WTC11 (cell line): ENCODE measurements around the gene MARCHF10. TPM values are rescaled to one million over a fixed set of nuclear protein-coding genes. Genes with fewer than 3 reads are reported as not detected.

Source experiments
- ATAC-seq: fragments of 200-7000 bp; cut with Tn5 transposase; 2 replicates; pipeline ENCODE4 v1.10.0; 2021; ENCODE audit warnings: mild to moderate bottlenecking, moderate library complexity
- CTCF ChIA-PET: fragments of 300-600 bp; sonication (Branson Sonifier 250); formaldehyde crosslinking; loops from one replicate; lab custom pipeline; 2021; ENCODE audit warnings: antibody characterized with exemption; lab: Charles Lee
- POLR2A ChIA-PET: fragments of 350-600 bp; sonication (Branson Sonifier 250); formaldehyde crosslinking; loops from one replicate; lab custom pipeline; 2021; ENCODE audit warnings: antibody characterized with exemption; lab: Charles Lee
- DNase-seq: peaks from one replicate; pipeline ENCODE4 v3.0.0; 2021; ENCODE audit warnings: low spot score
- H3K27ac Mint-ChIP-seq: 2 replicates; pipeline ENCODE4 v1.8.0; 2021; ENCODE audit warnings: mixed read lengths
- H3K27me3 Mint-ChIP-seq: 2 replicates; pipeline ENCODE4 v1.8.0; 2021; ENCODE audit warnings: low read depth, mild to moderate bottlenecking, moderate library complexity, mixed read lengths
- H3K36me3 Mint-ChIP-seq: 2 replicates; pipeline ENCODE4 v1.8.0; 2021; ENCODE audit warnings: mixed read lengths
- H3K4me1 Mint-ChIP-seq: 2 replicates; pipeline ENCODE4 v1.8.0; 2022; ENCODE audit warnings: mixed read lengths
- H3K4me3 Mint-ChIP-seq: 2 replicates; pipeline ENCODE4 v1.8.0; 2021; ENCODE audit warnings: mild to moderate bottlenecking, moderate library complexity, mixed read lengths
- H3K9me3 Mint-ChIP-seq: 2 replicates; pipeline ENCODE4 v1.8.0; 2021; ENCODE audit warnings: mixed read lengths
- CREB1 ChIP-seq: sonication (generic); formaldehyde crosslinking; IDR thresholded peaks from 2 replicates; pipeline ENCODE4 v1.8.0; 2023; ENCODE audit warnings: mild to moderate bottlenecking, missing genetic modification reagents
- FOXK1 ChIP-seq: sonication (generic); formaldehyde crosslinking; IDR thresholded peaks from 2 replicates; pipeline ENCODE4 v1.8.0; 2022; ENCODE audit warnings: mild to moderate bottlenecking, moderate library complexity, missing genetic modification reagents
- FOXP4 ChIP-seq: sonication (generic); formaldehyde crosslinking; IDR thresholded peaks from 2 replicates; pipeline ENCODE4 v1.8.0; 2022; ENCODE audit warnings: mild to moderate bottlenecking, missing genetic modification reagents
- GABPB1 ChIP-seq: sonication (generic); formaldehyde crosslinking; IDR thresholded peaks from 2 replicates; pipeline ENCODE4 v1.8.1; 2023; ENCODE audit warnings: mild to moderate bottlenecking, missing genetic modification reagents
- IRF1 ChIP-seq: sonication (generic); formaldehyde crosslinking; IDR thresholded peaks from 2 replicates; pipeline ENCODE4 v1.8.0; 2023; ENCODE audit warnings: missing genetic modification reagents
- JAZF1 ChIP-seq: fragments of 250-450 bp; sonication (Bioruptor Pico); IDR thresholded peaks from 2 replicates; pipeline ENCODE4 v1.9.0; 2021; ENCODE audit warnings: moderate library complexity, mild to moderate bottlenecking, inconsistent platforms
- RORB ChIP-seq: fragments of 250-450 bp; sonication (Bioruptor Pico); IDR thresholded peaks from 2 replicates; pipeline ENCODE4 v1.9.0; 2021; ENCODE audit warnings: mild to moderate bottlenecking
- ZNF219 ChIP-seq: sonication (generic); formaldehyde crosslinking; IDR thresholded peaks from 2 replicates; pipeline ENCODE4 v1.8.0; 2023; ENCODE audit warnings: missing genetic modification reagents, mild to moderate bottlenecking, borderline replicate concordance
- ZNF532 ChIP-seq: fragments of 250-450 bp; sonication (Bioruptor Pico); IDR thresholded peaks from 2 replicates; pipeline ENCODE4 v1.9.0; 2021; ENCODE audit warnings: mild to moderate bottlenecking, borderline replicate concordance
- ZSCAN18 ChIP-seq: fragments of 250-450 bp; sonication (Bioruptor Pico); IDR thresholded peaks from 2 replicates; pipeline ENCODE4 v2.1.2; 2022; ENCODE audit warnings: mild to moderate bottlenecking, moderate library complexity
- total RNA-seq: library from RNA; stranded (reverse); gene quantifications from 3 replicates; pipeline ENCODE4 v1.2.3, GENCODE V29; 2021
- TF ChIP-seq, protein P1 (sequence below): fragments of 250-450 bp; sonication (Bioruptor Pico); conservative IDR thresholded peaks from 2 replicates; pipeline ENCODE4 v1.9.0; 2021; ENCODE audit warnings: mild to moderate bottlenecking
- TF ChIP-seq, protein P2 (sequence below): fragments of 250-450 bp; sonication (Bioruptor Pico); IDR thresholded peaks from 2 replicates; pipeline ENCODE4 v1.9.0; 2021; ENCODE audit warnings: mild to moderate bottlenecking
- TF ChIP-seq, protein P3 (sequence below): sonication (generic); formaldehyde crosslinking; IDR thresholded peaks from 2 replicates; pipeline ENCODE4 v1.8.0; 2022; ENCODE audit warnings: mild to moderate bottlenecking, missing genetic modification reagents
- TF ChIP-seq, protein P4 (sequence below): sonication (generic); formaldehyde crosslinking; IDR thresholded peaks from 2 replicates; pipeline ENCODE4 v1.8.1; 2022; ENCODE audit warnings: missing genetic modification reagents, borderline replicate concordance

Gene MARCHF10
- total RNA-seq, 1 experiment from 2014 or later: 1.0 TPM

DNA sequence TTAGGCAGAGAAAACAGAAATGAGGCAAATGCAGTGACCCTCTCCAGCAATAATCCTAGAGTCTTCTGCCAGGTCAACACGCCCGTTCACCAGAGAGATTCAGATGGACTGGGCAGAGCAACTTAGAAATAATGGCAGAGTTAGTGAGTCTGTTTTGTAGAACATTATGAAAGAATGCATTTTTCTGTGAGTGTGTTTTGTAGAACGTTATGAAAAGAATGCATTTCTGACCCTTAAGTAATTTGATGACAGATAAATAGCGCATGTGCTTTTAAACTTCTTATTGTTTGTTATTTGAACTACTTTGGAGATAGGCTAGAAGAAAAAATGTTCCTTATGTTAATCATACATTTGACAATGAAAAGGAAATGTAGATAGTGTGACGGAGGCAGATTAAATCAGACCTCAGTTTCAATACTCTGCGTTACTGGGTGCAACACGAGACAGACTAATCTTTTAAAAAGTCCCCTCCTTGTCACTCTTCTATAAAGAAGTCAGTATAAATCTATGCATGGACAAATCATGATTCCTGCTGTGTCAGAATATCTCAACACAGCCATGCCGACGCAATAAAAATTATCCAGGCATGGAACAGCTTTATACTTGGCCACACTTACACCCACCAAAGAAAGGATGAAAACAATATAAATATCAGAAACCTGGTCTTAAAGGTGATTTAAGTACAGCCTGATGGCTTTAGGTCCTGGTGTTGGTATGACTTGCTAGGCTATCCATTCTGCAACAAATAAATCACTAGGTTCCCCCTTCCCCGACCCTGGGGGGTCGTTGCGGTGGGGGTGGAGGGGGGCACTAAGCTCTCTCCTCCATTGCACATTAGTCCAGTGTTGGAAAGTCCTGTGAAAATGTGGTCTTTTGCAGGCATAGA, 47.8 kb downstream of the MARCHF10 start (continued):
- TF ChIP-seq JAZF1 (CRISPR knock-in tag): no peak
- TF ChIP-seq, protein P1, sequence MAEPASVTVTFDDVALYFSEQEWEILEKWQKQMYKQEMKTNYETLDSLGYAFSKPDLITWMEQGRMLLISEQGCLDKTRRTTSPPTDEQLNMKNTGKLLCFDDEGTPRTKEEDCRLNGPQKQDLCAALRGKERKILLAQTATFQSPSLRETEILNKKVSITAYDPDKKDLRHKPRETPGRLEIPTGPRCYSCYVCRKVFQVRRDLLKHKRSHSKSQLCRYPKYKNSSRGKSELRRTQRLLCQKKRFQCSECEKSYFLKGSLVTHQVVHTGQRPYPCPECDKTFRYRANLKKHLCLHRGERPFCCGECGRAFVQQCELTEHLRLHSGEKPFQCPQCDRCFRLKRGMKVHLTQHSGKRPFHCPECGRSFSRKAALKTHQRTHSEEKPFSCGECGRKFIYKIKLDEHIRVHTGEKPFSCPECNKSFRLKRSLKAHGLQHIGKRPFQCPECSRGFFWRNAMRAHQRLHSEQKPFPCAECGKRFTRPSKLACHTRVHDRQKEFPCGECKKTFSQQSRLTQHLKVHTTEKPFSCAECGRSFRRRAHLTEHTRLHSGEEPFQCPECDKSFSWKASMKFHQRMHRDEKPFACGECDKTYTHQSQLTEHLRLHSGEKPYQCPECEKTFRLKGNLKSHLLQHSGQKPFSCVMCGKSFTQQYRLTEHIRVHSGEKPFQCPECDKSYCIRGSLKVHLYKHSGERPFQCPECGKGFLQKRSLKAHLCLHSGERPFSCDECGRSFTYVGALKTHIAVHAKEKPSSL: no peak
- TF ChIP-seq, protein P2, sequence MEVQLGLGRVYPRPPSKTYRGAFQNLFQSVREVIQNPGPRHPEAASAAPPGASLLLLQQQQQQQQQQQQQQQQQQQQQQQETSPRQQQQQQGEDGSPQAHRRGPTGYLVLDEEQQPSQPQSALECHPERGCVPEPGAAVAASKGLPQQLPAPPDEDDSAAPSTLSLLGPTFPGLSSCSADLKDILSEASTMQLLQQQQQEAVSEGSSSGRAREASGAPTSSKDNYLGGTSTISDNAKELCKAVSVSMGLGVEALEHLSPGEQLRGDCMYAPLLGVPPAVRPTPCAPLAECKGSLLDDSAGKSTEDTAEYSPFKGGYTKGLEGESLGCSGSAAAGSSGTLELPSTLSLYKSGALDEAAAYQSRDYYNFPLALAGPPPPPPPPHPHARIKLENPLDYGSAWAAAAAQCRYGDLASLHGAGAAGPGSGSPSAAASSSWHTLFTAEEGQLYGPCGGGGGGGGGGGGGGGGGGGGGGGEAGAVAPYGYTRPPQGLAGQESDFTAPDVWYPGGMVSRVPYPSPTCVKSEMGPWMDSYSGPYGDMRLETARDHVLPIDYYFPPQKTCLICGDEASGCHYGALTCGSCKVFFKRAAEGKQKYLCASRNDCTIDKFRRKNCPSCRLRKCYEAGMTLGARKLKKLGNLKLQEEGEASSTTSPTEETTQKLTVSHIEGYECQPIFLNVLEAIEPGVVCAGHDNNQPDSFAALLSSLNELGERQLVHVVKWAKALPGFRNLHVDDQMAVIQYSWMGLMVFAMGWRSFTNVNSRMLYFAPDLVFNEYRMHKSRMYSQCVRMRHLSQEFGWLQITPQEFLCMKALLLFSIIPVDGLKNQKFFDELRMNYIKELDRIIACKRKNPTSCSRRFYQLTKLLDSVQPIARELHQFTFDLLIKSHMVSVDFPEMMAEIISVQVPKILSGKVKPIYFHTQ (CRISPR knock-in tag): no peak
- no peak for TF ChIP-seq FOXK1
- TF ChIP-seq, protein P3, sequence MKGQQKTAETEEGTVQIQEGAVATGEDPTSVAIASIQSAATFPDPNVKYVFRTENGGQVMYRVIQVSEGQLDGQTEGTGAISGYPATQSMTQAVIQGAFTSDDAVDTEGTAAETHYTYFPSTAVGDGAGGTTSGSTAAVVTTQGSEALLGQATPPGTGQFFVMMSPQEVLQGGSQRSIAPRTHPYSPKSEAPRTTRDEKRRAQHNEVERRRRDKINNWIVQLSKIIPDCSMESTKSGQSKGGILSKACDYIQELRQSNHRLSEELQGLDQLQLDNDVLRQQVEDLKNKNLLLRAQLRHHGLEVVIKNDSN: no peak
- TF ChIP-seq FOXP4 (CRISPR knock-in tag): no peak
- TF ChIP-seq ZNF532 (CRISPR knock-in tag): no peak
- no peak for TF ChIP-seq GABPB1 (CRISPR knock-in tag)
- TF ChIP-seq ZNF219 (CRISPR knock-in tag): no peak

DNA sequence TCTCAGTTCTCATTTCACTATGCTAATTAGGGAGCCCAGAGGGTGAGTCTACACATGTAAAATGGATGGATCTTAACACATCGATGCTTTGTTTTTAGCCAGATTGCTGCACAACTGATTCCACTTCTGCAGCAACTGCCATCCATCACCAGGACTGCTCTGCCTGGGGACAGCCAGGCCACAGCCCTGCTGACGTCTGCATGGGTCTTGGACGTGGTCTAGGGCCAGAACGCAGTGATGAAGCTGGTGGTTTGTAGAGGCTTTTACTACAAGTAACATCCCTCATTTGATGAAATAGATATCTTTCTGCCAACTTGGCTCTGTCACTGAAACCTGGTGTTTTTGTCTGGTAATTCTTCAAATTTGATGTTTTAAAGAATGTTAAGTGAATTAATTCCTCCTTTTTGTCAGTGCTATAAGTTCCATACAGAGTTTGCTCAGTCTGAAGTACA, 50.6 kb downstream of the MARCHF10 start:
- Mint-ChIP-seq H3K27me3 (no peaks in the 10 kb centered on the region; the same call in none of the 2 replicates), H3K36me3 (no peaks in the 10 kb centered on the region), H3K9me3 (no peaks in the 10 kb centered on the region), H3K4me3 (no peak overlapping the region), H3K27ac (no peak overlapping the region), H3K4me1 (peaks cover 37% of the 10 kb centered on the region)
- ATAC-seq (no peak), DNase-seq (no peak)
- ChIA-PET CTCF (no interaction called here), POLR2A (no interaction called here)
- TF ChIP-seq, protein P2 (CRISPR knock-in tag): no peak
- TF ChIP-seq, protein P4, sequence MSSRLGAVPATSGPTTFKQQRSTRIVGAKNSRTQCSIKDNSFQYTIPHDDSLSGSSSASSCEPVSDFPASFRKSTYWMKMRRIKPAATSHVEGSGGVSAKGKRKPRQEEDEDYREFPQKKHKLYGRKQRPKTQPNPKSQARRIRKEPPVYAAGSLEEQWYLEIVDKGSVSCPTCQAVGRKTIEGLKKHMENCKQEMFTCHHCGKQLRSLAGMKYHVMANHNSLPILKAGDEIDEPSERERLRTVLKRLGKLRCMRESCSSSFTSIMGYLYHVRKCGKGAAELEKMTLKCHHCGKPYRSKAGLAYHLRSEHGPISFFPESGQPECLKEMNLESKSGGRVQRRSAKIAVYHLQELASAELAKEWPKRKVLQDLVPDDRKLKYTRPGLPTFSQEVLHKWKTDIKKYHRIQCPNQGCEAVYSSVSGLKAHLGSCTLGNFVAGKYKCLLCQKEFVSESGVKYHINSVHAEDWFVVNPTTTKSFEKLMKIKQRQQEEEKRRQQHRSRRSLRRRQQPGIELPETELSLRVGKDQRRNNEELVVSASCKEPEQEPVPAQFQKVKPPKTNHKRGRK (CRISPR knock-in tag): no peak
- no peak for TF ChIP-seq CREB1 (CRISPR knock-in tag)
- TF ChIP-seq IRF1 (CRISPR knock-in tag): no peak
- no peak for TF ChIP-seq ZSCAN18 (CRISPR knock-in tag)
- TF ChIP-seq RORB (CRISPR knock-in tag): no peak
